SU-DHL-6 (cell line): ENCODE results near the gene MNAT1.

Experiments used
- H2AFZ ChIP-seq: fragments of 200-600 bp; sonication (generic); 2 replicates; pipeline ENCODE4 v1.6.1; 2014; ENCODE audit warnings: low read depth, mild to moderate bottlenecking, moderate library complexity, mixed read lengths, antibody characterized with exemption, low read length; ENCODE audit not compliant: severe bottlenecking
- H3F3A ChIP-seq: fragments of 200-600 bp; shearing (Covaris generic); 2 replicates; pipeline ENCODE4 v1.6.0; 2016; ENCODE audit warnings: antibody characterized with exemption, mild to moderate bottlenecking; ENCODE audit not compliant: insufficient read depth
- H3K27ac ChIP-seq: fragments of 200-600 bp; sonication (generic); 2 replicates; pipeline ENCODE4 v1.5.1; 2016; ENCODE audit warnings: low read depth, mild to moderate bottlenecking, low read length, moderate library complexity, mixed read lengths
- H3K27me3 ChIP-seq: fragments of 200-600 bp; sonication (generic), shearing (Covaris generic); 2 replicates; pipeline ENCODE4 v1.6.0; 2014; ENCODE audit warnings: mild to moderate bottlenecking, low read length
- H3K36me3 ChIP-seq: fragments of 200-600 bp; sonication (generic); 2 replicates; pipeline ENCODE4 v1.6.1; 2014; ENCODE audit warnings: mild to moderate bottlenecking, low read length, mixed read lengths
- H3K4me2 ChIP-seq: fragments of 300-600, 200-600 bp; shearing (Covaris generic), sonication (generic); 2 replicates; pipeline ENCODE4 v1.6.0; 2014; ENCODE audit warnings: low read length, low read depth, mild to moderate bottlenecking; ENCODE audit not compliant: poor library complexity, severe bottlenecking
- H3K4me3 ChIP-seq: fragments of 200-600 bp; sonication (generic); 2 replicates; pipeline ENCODE4 v1.5.1; 2014; ENCODE audit warnings: antibody characterized with exemption, low read length, mild to moderate bottlenecking, mixed read lengths; ENCODE audit not compliant: insufficient read depth, poor library complexity, severe bottlenecking
- H3K79me2 ChIP-seq: fragments of 200-600 bp; sonication (generic); 2 replicates; pipeline ENCODE4 v1.6.1; 2014; ENCODE audit warnings: mild to moderate bottlenecking, low read length, moderate library complexity; ENCODE audit not compliant: insufficient read depth
- H3K9ac ChIP-seq: fragments of 200-600 bp; sonication (generic); 2 replicates; pipeline ENCODE4 v1.7.0; 2014; ENCODE audit warnings: mild to moderate bottlenecking, low read length
- H3K9me2 ChIP-seq: fragments of 200-600 bp; sonication (generic); replicated peaks from 2 replicates; pipeline ENCODE4 v1.6.1; 2014; ENCODE audit warnings: low read length; ENCODE audit not compliant: insufficient read depth
- H3K9me3 ChIP-seq: fragments of 200-600 bp; sonication (generic); 2 replicates; pipeline ENCODE4 v1.6.1; 2014; ENCODE audit warnings: low read length, mixed read lengths; ENCODE audit not compliant: insufficient read depth
- H4K20me1 ChIP-seq: fragments of 200-600 bp; sonication (generic); 2 replicates; pipeline ENCODE4 v1.6.1; 2014; ENCODE audit warnings: low read depth, mild to moderate bottlenecking, antibody characterized with exemption, low read length, moderate library complexity, mixed read lengths
- CTCF ChIP-seq: fragments of 200-600 bp; sonication (generic); IDR thresholded peaks from one replicate; pipeline ENCODE4 v1.5.1; 2017; ENCODE audit warnings: antibody characterized with exemption, mild to moderate bottlenecking, low read length, moderate library complexity; ENCODE audit not compliant: insufficient read depth, poor library complexity, severe bottlenecking
- EZH2phosphoT487 ChIP-seq: fragments of 200-600 bp; sonication (generic), shearing (Covaris generic); conservative IDR thresholded peaks from 2 replicates; pipeline ENCODE4 v1.6.1; 2018; ENCODE audit warnings: mild to moderate bottlenecking, antibody characterized with exemption, low read length, moderate library complexity, mixed read lengths

Gene MNAT1

GRCh38 chr14:60989599-60989998 lies 255.0 kb downstream of the MNAT1 start:
- Histone ChIP-seq H3F3A (no peaks in the 10 kb centered on the region), H3K4me2 (no peak overlapping the region), H3K4me3 (no peak overlapping the region), H3K9ac (no peak overlapping the region), H3K27me3 (no peaks in the 10 kb centered on the region), H3K9me3 (no peaks in the 10 kb centered on the region), H3K27ac (no peak overlapping the region), H3K36me3 (peaks cover 4% of the 10 kb centered on the region; the same call in 1 of the 2 replicates), H2AFZ (no peak overlapping the region), H3K9me2 (no peaks in the 10 kb centered on the region), H4K20me1 (no peaks in the 10 kb centered on the region), H3K79me2 (no peaks in the 10 kb centered on the region)
- TF ChIP-seq CTCF: no peak
- no peak for TF ChIP-seq EZH2phosphoT487

DNA sequence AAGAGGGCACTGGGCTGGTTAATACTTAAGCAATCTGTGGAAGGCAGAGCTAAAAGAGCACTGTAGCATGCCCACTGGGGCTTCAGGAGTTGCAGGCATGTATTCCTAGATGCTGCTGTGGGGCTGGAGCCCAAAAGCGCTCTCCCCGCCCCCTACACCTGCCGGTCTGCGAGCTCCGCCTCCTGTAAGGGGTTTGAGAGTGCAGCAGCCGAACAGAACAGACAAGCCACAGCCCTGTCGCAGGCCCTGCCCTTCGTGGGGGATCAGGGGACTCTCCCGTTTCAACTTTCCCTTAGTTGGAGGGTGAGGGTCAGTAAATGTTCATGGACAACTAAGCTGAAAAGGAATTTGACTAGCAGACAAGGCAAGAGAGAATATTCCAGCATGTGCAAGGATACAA lies 264.1 kb downstream of the MNAT1 start:
- Histone ChIP-seq H3K9me2 (no peaks in the 10 kb centered on the region), H3K27ac (no peak overlapping the region), H2AFZ (no peak overlapping the region), H3K36me3 (no peaks in the 10 kb centered on the region), H3K27me3 (no peaks in the 10 kb centered on the region), H3K79me2 (no peaks in the 10 kb centered on the region), H3F3A (no peaks in the 10 kb centered on the region), H3K9ac (no peak overlapping the region), H4K20me1 (no peaks in the 10 kb centered on the region), H3K9me3 (no peaks in the 10 kb centered on the region), H3K4me3 (no peak overlapping the region), H3K4me2 (no peak overlapping the region)
- TF ChIP-seq EZH2phosphoT487: no peak
- no peak for TF ChIP-seq CTCF

- H2AFZ ChIP-seq: no peak overlapping the region
- H3K79me2 ChIP-seq: no peaks in the 10 kb centered on the region
- H3K27ac ChIP-seq: no peak overlapping the region
- H3K36me3 ChIP-seq: no peaks in the 10 kb centered on the region
- no peak overlapping the region for H3K9ac ChIP-seq
- H3K9me2 ChIP-seq: no peaks in the 10 kb centered on the region
- H3K27me3 ChIP-seq: no peaks in the 10 kb centered on the region
- H3F3A ChIP-seq: no peaks in the 10 kb centered on the region
- no peaks in the 10 kb centered on the region for H3K9me3 ChIP-seq
- no peak overlapping the region for H3K4me3 ChIP-seq
- H3K4me2 ChIP-seq: no peak overlapping the region
- no peaks in the 10 kb centered on the region for H4K20me1 ChIP-seq
- TF ChIP-seq EZH2phosphoT487: no peak
- TF ChIP-seq CTCF: no peak
Measured at GRCh38 chr14:60999536-60999935, 265.0 kb downstream of the MNAT1 start.
